H9 (cell line): ENCODE measurements around the gene SWAP70. TPM values are rescaled to one million over a fixed set of nuclear protein-coding genes. Genes with fewer than 3 reads are reported as not detected.

Experiments
- DNase-seq: peaks from one replicate; pipeline ENCODE4 v3.0.0-alpha.2; 2017
- H2AFZ ChIP-seq: one replicate; pipeline ENCODE4 v1.6.1; 2013; ENCODE audit warnings: mild to moderate bottlenecking, low read length, control low read depth, moderate library complexity
- H2AK5ac ChIP-seq: 2 replicates; pipeline ENCODE4 v1.6.1; 2013; ENCODE audit warnings: low read length, control low read depth, mixed read lengths; ENCODE audit not compliant: insufficient read length
- H2BK120ac ChIP-seq: one replicate; pipeline ENCODE4 v1.6.1; 2013; ENCODE audit warnings: low read depth, mild to moderate bottlenecking, low read length, control low read depth, inconsistent platforms; ENCODE audit not compliant: poor library complexity, severe bottlenecking
- H2BK12ac ChIP-seq: 2 replicates; pipeline ENCODE4 v1.6.1; 2013; ENCODE audit warnings: low read length, control low read depth, mixed read lengths, low read depth; ENCODE audit not compliant: insufficient read length
- H2BK15ac ChIP-seq: 2 replicates; pipeline ENCODE4 v1.6.1; 2013; ENCODE audit warnings: low read depth, low read length, control low read depth
- H2BK20ac ChIP-seq: one replicate; pipeline ENCODE4 v1.6.1; 2013; ENCODE audit warnings: low read depth, mild to moderate bottlenecking, low read length, control low read depth, inconsistent platforms; ENCODE audit not compliant: poor library complexity, severe bottlenecking
- H2BK5ac ChIP-seq: 2 replicates; pipeline ENCODE4 v1.6.1; 2013; ENCODE audit warnings: low read length, control low read depth, mixed read lengths; ENCODE audit not compliant: insufficient read length
- H3K14ac ChIP-seq: 2 replicates; pipeline ENCODE4 v1.6.1; 2013; ENCODE audit warnings: low read length, control low read depth; ENCODE audit not compliant: insufficient read depth
- H3K18ac ChIP-seq: 2 replicates; pipeline ENCODE4 v1.6.1; 2013; ENCODE audit warnings: low read depth, mild to moderate bottlenecking, mixed read lengths, low read length, control low read depth; ENCODE audit not compliant: insufficient read length
- H3K23ac ChIP-seq: 2 replicates; pipeline ENCODE4 v1.6.1; 2013; ENCODE audit warnings: low read length, control low read depth, mixed read lengths, low read depth; ENCODE audit not compliant: insufficient read length
- H3K23me2 ChIP-seq: 2 replicates; pipeline ENCODE4 v1.6.1; 2013; ENCODE audit warnings: low read depth, mild to moderate bottlenecking, mixed read lengths, low read length, control low read depth; ENCODE audit not compliant: insufficient read length, poor library complexity, severe bottlenecking
- H3K27ac ChIP-seq: 2 replicates; pipeline ENCODE4 v1.5.1; 2013; ENCODE audit warnings: low read length, control low read depth, mixed read lengths, low read depth; ENCODE audit not compliant: insufficient read length
- H3K27me3 ChIP-seq: 2 replicates; pipeline ENCODE4 v1.6.1; 2013; ENCODE audit warnings: low read length, control low read depth, inconsistent platforms; ENCODE audit not compliant: insufficient read depth
- H3K4ac ChIP-seq: 2 replicates; pipeline ENCODE4 v1.6.1; 2013; ENCODE audit warnings: low read depth, mild to moderate bottlenecking, control low read depth, inconsistent platforms, low read length, moderate library complexity
- H3K4me1 ChIP-seq: 2 replicates; pipeline ENCODE4 v1.6.1; 2013; ENCODE audit warnings: low read length, control low read depth, inconsistent platforms; ENCODE audit not compliant: insufficient read depth
- H3K4me2 ChIP-seq: 2 replicates; pipeline ENCODE4 v1.6.1; 2013; ENCODE audit warnings: low read length, control low read depth, mixed read lengths; ENCODE audit not compliant: insufficient read length, insufficient read depth
- H3K56ac ChIP-seq: 2 replicates; pipeline ENCODE4 v1.6.1; 2013; ENCODE audit warnings: low read depth, mild to moderate bottlenecking, mixed read lengths, low read length, control low read depth; ENCODE audit not compliant: insufficient read length
- H3K79me1 ChIP-seq: 2 replicates; pipeline ENCODE4 v1.6.1; 2013; ENCODE audit warnings: low read depth, mild to moderate bottlenecking, moderate library complexity, low read length, control low read depth, inconsistent platforms; ENCODE audit not compliant: insufficient read depth, poor library complexity, severe bottlenecking
- H3K79me2 ChIP-seq: 2 replicates; pipeline ENCODE4 v1.6.1; 2013; ENCODE audit warnings: low read length, control low read depth, inconsistent platforms; ENCODE audit not compliant: insufficient read depth
- H3K9ac ChIP-seq: 2 replicates; pipeline ENCODE4 v1.6.1; 2013; ENCODE audit warnings: low read length, control low read depth, mixed read lengths; ENCODE audit not compliant: insufficient read length; ENCODE audit errors: extremely low read depth
- H3K9me3 ChIP-seq: one replicate; pipeline ENCODE4 v1.6.1; 2013; ENCODE audit warnings: low read depth, low read length, inconsistent platforms; ENCODE audit not compliant: control insufficient read depth
- H3T11ph ChIP-seq: one replicate; pipeline ENCODE4 v1.6.1; 2013; ENCODE audit warnings: mild to moderate bottlenecking, low read length, control low read depth, inconsistent platforms
- H4K20me1 ChIP-seq: one replicate; pipeline ENCODE4 v1.6.1; 2013; ENCODE audit not compliant: control insufficient read depth, insufficient read length, insufficient read depth
- H4K5ac ChIP-seq: 2 replicates; pipeline ENCODE4 v1.6.1; 2013; ENCODE audit warnings: low read depth, mild to moderate bottlenecking, mixed read lengths, low read length, control low read depth; ENCODE audit not compliant: insufficient read length
- H4K8ac ChIP-seq: replicated peaks from 2 replicates; pipeline ENCODE4 v1.6.1; 2013; ENCODE audit warnings: low read length, control low read depth, mixed read lengths, low read depth; ENCODE audit not compliant: insufficient read length
- H4K91ac ChIP-seq: 2 replicates; pipeline ENCODE4 v1.6.1; 2013; ENCODE audit warnings: low read depth, mild to moderate bottlenecking, moderate library complexity, mixed read lengths, low read length, control low read depth; ENCODE audit not compliant: insufficient read length
- H3K27ac Mint-ChIP-seq, 3 experiments: 2 replicates in 2 of 3; 3 replicates in 1 of 3; pipeline ENCODE4 v1.8.0; 2020 to 2021; ENCODE audit warnings: mixed read lengths in 3 of 3, mild to moderate bottlenecking in 1 of 3, moderate library complexity in 1 of 3
- H3K27me3 Mint-ChIP-seq: 2 replicates; pipeline ENCODE4 v1.8.0; 2021; ENCODE audit warnings: low read depth, mild to moderate bottlenecking, moderate library complexity, mixed read lengths
- H3K36me3 Mint-ChIP-seq, 3 experiments: 2 replicates in 2 of 3; 3 replicates in 1 of 3; pipeline ENCODE4 v1.8.0; 2020 to 2021; ENCODE audit warnings: low read depth in 3 of 3, mixed read lengths in 3 of 3; ENCODE audit not compliant: insufficient read depth in 1 of 3
- H3K4me1 Mint-ChIP-seq, 2 experiments: 2 replicates each; pipeline ENCODE4 v1.8.0; 2020; ENCODE audit warnings: mixed read lengths in 2 of 2
- H3K4me3 Mint-ChIP-seq, 2 experiments: 2 replicates in 1 of 2; 3 replicates in 1 of 2; pipeline ENCODE4 v1.8.0; 2020 to 2021; ENCODE audit warnings: mild to moderate bottlenecking in 2 of 2, mixed read lengths in 2 of 2, moderate library complexity in 1 of 2
- H3K9me3 Mint-ChIP-seq, 2 experiments: 2 replicates in 1 of 2; 3 replicates in 1 of 2; pipeline ENCODE4 v1.8.0; 2020; ENCODE audit warnings: mild to moderate bottlenecking in 2 of 2, mixed read lengths in 2 of 2, moderate library complexity in 1 of 2
- CTCF ChIP-seq: fragments of 200-600 bp; sonication (generic); conservative IDR thresholded peaks from 3 replicates; pipeline ENCODE4 v1.8.0; 2021; ENCODE audit warnings: antibody characterized with exemption, mild to moderate bottlenecking
- WGBS: extraction: QIAGEN DNeasy Blood & Tissue Kit; methylation state at CpG from one replicate; pipeline ENCODE4 v1.1.7; 2013; ENCODE audit warnings: missing lambda C conversion rate, low lambda C conversion rate, mixed read lengths; ENCODE audit not compliant: insufficient read length; ENCODE audit errors: extremely low coverage; 5-methylcytosine and 5-hydroxymethylcytosine counted together
- total RNA-seq: library from RNA; stranded (reverse); gene quantifications from 2 replicates; pipeline ENCODE4 v1.2.1, GENCODE V29; 2021

SWAP70 gene
- total RNA-seq, 1 experiment from 2014 or later = 34.4 TPM

GRCh38 chr11:9710852-9711251 is 47.0 kb downstream of the SWAP70 start:
- Histone ChIP-seq H3K23me2 (no peaks in the 10 kb centered on the region), H2BK12ac (no peak overlapping the region), H2BK120ac (no peak overlapping the region), H3K27me3 (no peaks in the 10 kb centered on the region), H4K20me1 (no peaks in the 10 kb centered on the region), H3K79me1 (no peaks in the 10 kb centered on the region), H2BK15ac (no peak overlapping the region), H3K4me1 (peaks cover 7% of the 10 kb centered on the region; the same call in 1 of the 2 replicates), H3K9me3 (peaks cover 9% of the 10 kb centered on the region), H3T11ph (no peak overlapping the region), H3K56ac (no peak overlapping the region), H3K23ac (no peak overlapping the region), H2BK20ac (no peak overlapping the region), H4K8ac (no peak overlapping the region), H3K18ac (no peak overlapping the region), H2AFZ (no peak overlapping the region), H2AK5ac (no peak overlapping the region), H3K27ac (no peak overlapping the region), H3K9ac (no peak overlapping the region), H3K14ac (no peak overlapping the region), H3K4ac (no peak overlapping the region), H2BK5ac (no peak overlapping the region), H4K5ac (no peak overlapping the region), H3K4me2 (no peak overlapping the region), H4K91ac (no peak overlapping the region), H3K79me2 (peaks cover 2% of the 10 kb centered on the region; the same call in 1 of the 2 replicates)
- DNase-seq = no peak
- no peaks in the 10 kb centered on the region for H3K27me3 Mint-ChIP-seq
- TF ChIP-seq CTCF = no peak
- peaks cover 3% of the 10 kb centered on the region in 2 experiments; a peak in 4 of 5 replicates for H3K9me3 Mint-ChIP-seq
- no peak overlapping the region for H3K4me3 Mint-ChIP-seq
- peak overlapping the region; percentile 4 to 85 (median 79); a peak in 4 of 7 replicates for H3K27ac Mint-ChIP-seq
- H3K4me1 Mint-ChIP-seq = peaks cover 24 to 25% of the 10 kb centered on the region in 2 experiments
- peaks cover 17 to 23% (median 21%) of the 10 kb centered on the region in 3 experiments; a peak in 6 of 7 replicates for H3K36me3 Mint-ChIP-seq
- no CpG with 5 or more reads among the region's 1 CpG for WGBS
